Frontal cortex (tissue), 4 donors: Measurements from ENCODE around the gene APOC3. TPM values are rescaled to one million over a fixed set of nuclear protein-coding genes. Genes with fewer than 3 reads are reported as not detected.
"Not testable (repeated sequence)": the region's sequence is repeated elsewhere in the genome, so short reads cannot be mapped to it uniquely, and the experiment has no call there.

ENCODE experiments used
- DNase-seq, 2 donors: peaks; one replicate each; pipeline ENCODE4 v3.0.0; 2012; ENCODE audit warnings: low spot score in 2 of 2
- FAIRE-seq: peaks from 2 replicates; lab custom pipeline; 2012; peaks lifted over from hg19 to GRCh38; lab: Jason Lieb, UNC
- total RNA-seq: library from RNA; depleted of rRNA; stranded (reverse); fragments of >200 nt; gene quantifications from one replicate; pipeline ENCODE4 v1.2.3, GENCODE V29; 2014
- donor health status: control.
- donor health status: control.
- donor health status: control.

Gene APOC3
- total RNA-seq, 1 donor from 2014 or later = not detected

GRCh38 chr11:116801662-116802061, 28.0 kb upstream of the APOC3 start:
- FAIRE-seq, DNase-seq: not testable (repeated sequence)

GRCh38 chr11:116804001-116804400, 25.7 kb upstream of the APOC3 start:
- FAIRE-seq (no peak), DNase-seq (no peak)

- FAIRE-seq = no peak
- no peak for DNase-seq
Observed at GRCh38 chr11:116807601-116808261, 22.0 kb upstream of the APOC3 start.

- DNase-seq (no peak), FAIRE-seq (no peak)
Observed at GRCh38 chr11:116808262-116809175, 21.2 kb upstream of the APOC3 start.

- FAIRE-seq = no peak
Observed at GRCh38 chr11:116811194-116811593, 18.5 kb upstream of the APOC3 start.

DNA sequence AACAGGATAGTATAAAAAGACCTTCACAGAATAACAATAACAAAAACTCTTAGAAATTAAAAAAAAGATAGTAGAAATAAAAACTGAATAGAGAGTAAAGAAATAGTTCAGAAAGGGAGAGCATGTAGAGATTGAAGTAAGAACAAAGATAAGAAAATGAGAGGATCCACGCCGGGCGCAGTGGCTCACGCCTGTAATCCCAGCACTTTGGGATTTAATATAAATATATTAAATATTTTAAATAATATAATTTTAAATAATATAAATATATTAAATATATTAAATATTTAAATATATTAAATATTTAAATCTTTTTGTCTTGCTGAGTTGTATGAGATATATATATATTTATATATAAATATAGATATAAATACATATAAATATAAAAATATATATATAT, 17.6 kb upstream of the APOC3 start:
- DNase-seq (no peak), FAIRE-seq (peak; percentile 93)

More at GRCh38 chr11:116811194-116811593, 18.5 kb upstream of the APOC3 start:
- no peak for DNase-seq

- FAIRE-seq = no peak
- DNase-seq = no peak
Observed at GRCh38 chr11:116813170-116813569, 16.5 kb upstream of the APOC3 start.

GRCh38 chr11:116813781-116814471, 15.8 kb upstream of the APOC3 start:
- no peak for DNase-seq
- FAIRE-seq = no peak

GRCh38 chr11:116814502-116814901, 15.2 kb upstream of the APOC3 start:
- FAIRE-seq (no peak), DNase-seq (no peak)

- no peak for DNase-seq
- no peak for FAIRE-seq
Observed at GRCh38 chr11:116819049-116819448, 10.7 kb upstream of the APOC3 start.

- DNase-seq (no peak), FAIRE-seq (no peak)
Observed at GRCh38 chr11:116821050-116821918, 8.4 kb upstream of the APOC3 start.

DNA sequence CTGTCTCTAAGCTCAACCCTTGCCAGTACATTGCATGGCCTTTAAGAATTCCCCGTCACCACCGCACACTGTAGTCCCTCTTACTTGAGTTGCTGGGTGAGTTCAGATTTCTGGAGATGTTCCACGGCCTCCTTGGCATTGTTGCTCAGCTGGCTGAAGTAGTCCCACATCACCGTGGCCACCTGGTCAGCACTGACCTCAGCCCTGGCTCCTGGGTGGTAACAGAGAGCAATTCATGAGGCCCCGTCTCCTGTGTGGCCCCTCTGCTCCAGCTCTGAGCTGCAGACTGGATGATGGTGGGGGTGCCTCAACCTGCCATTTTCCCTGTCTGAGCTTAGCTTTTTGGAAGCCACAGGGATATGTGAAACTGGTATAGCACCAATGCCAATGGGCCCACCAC, 7.1 kb upstream of the APOC3 start:
- DNase-seq (no peak), FAIRE-seq (no peak)

DNA sequence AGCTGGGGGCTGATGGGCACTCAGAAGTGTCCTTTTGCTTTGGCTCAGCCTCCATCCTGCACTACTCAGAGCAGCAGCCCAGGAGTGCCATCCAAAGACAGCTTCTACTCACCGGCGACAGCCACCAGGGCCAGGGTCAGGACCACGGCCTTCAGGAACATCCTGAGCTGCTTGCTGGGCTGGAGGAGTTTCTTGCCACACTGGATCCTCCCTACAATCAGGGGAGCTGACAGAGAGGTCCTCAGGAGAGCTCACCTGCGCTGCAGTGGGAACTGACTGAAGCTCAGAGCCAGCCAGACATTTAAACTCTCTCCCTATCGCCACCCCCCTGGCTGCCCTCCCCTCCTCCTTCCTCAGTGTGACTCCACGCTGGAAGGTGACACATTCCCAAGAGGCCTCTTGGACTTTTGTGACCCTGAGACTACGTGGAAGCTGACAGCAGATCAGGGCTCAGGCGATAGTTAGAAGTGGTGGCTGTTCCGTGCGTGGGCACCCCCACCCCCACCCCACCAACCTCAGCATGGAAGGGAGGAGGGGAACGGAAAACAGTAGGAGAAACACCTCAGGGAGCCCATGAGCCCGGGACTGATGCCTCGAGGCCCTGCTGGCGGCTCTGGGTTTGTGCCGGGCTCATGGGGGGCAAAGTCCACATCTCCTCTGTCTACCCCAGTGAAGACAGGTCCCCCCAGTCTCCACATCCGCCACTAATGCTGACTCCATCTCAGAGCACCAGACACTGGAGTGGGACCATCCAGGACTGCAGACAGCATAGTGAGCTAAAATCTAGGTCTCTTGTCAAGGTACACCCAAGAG, 6.5 kb upstream of the APOC3 start, which contains the start of gene APOA4:
TSS of gene APOA4 (minus strand) at position 274 of the 813 bp plus-strand sequence. CDS start at position 161, 113 bp downstream.
- no peak for FAIRE-seq
- DNase-seq = no peak

DNA sequence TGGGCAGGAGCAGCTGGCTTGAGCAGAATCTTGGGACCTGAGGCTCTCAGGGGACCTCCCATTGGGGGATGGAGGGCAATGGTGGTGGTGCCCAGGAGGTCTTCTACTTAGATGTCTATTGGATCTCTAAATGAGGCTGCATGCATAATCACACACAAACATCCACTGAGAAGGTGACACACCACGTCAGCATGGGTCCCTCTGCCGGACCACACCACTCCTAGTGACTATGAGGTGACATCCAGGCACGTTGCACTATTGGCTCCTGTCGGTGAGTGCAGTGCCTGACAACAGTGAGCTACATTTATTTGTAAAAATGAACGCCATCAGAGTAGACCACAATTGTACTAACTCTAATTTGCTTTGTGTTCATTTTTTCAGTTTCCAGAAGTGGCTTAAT, 4.3 kb upstream of the APOC3 start:
- FAIRE-seq = no peak
- no peak for DNase-seq

- no peak for DNase-seq
- no peak for FAIRE-seq
Observed at GRCh38 chr11:116825854-116826750, 3.6 kb upstream of the APOC3 start.

GRCh38 chr11:116826751-116827431, 2.8 kb upstream of the APOC3 start:
- FAIRE-seq (no peak), DNase-seq (no peak)

GRCh38 chr11:116827461-116827860, 2.2 kb upstream of the APOC3 start:
- DNase-seq (no peak), FAIRE-seq (no peak)
